H9 (cell line): ENCODE measurements around the gene ARHGAP22. TPM values are rescaled to one million over a fixed set of nuclear protein-coding genes. Genes with fewer than 3 reads are reported as not detected.

ENCODE experiments used
- DNase-seq: peaks from one replicate; pipeline ENCODE4 v3.0.0-alpha.2; 2017
- H2AFZ ChIP-seq: one replicate; pipeline ENCODE4 v1.6.1; 2013; ENCODE audit warnings: mild to moderate bottlenecking, low read length, control low read depth, moderate library complexity
- H2AK5ac ChIP-seq: 2 replicates; pipeline ENCODE4 v1.6.1; 2013; ENCODE audit warnings: low read length, control low read depth, mixed read lengths; ENCODE audit not compliant: insufficient read length
- H2BK120ac ChIP-seq: one replicate; pipeline ENCODE4 v1.6.1; 2013; ENCODE audit warnings: low read depth, mild to moderate bottlenecking, low read length, control low read depth, inconsistent platforms; ENCODE audit not compliant: poor library complexity, severe bottlenecking
- H2BK12ac ChIP-seq: 2 replicates; pipeline ENCODE4 v1.6.1; 2013; ENCODE audit warnings: low read length, control low read depth, mixed read lengths, low read depth; ENCODE audit not compliant: insufficient read length
- H2BK15ac ChIP-seq: 2 replicates; pipeline ENCODE4 v1.6.1; 2013; ENCODE audit warnings: low read depth, low read length, control low read depth
- H2BK20ac ChIP-seq: one replicate; pipeline ENCODE4 v1.6.1; 2013; ENCODE audit warnings: low read depth, mild to moderate bottlenecking, low read length, control low read depth, inconsistent platforms; ENCODE audit not compliant: poor library complexity, severe bottlenecking
- H2BK5ac ChIP-seq: 2 replicates; pipeline ENCODE4 v1.6.1; 2013; ENCODE audit warnings: low read length, control low read depth, mixed read lengths; ENCODE audit not compliant: insufficient read length
- H3K14ac ChIP-seq: 2 replicates; pipeline ENCODE4 v1.6.1; 2013; ENCODE audit warnings: low read length, control low read depth; ENCODE audit not compliant: insufficient read depth
- H3K18ac ChIP-seq: 2 replicates; pipeline ENCODE4 v1.6.1; 2013; ENCODE audit warnings: low read depth, mild to moderate bottlenecking, mixed read lengths, low read length, control low read depth; ENCODE audit not compliant: insufficient read length
- H3K23ac ChIP-seq: 2 replicates; pipeline ENCODE4 v1.6.1; 2013; ENCODE audit warnings: low read length, control low read depth, mixed read lengths, low read depth; ENCODE audit not compliant: insufficient read length
- H3K23me2 ChIP-seq: 2 replicates; pipeline ENCODE4 v1.6.1; 2013; ENCODE audit warnings: low read depth, mild to moderate bottlenecking, mixed read lengths, low read length, control low read depth; ENCODE audit not compliant: insufficient read length, poor library complexity, severe bottlenecking
- H3K27ac ChIP-seq: 2 replicates; pipeline ENCODE4 v1.5.1; 2013; ENCODE audit warnings: low read length, control low read depth, mixed read lengths, low read depth; ENCODE audit not compliant: insufficient read length
- H3K27me3 ChIP-seq: 2 replicates; pipeline ENCODE4 v1.6.1; 2013; ENCODE audit warnings: low read length, control low read depth, inconsistent platforms; ENCODE audit not compliant: insufficient read depth
- H3K4ac ChIP-seq: 2 replicates; pipeline ENCODE4 v1.6.1; 2013; ENCODE audit warnings: low read depth, mild to moderate bottlenecking, control low read depth, inconsistent platforms, low read length, moderate library complexity
- H3K4me1 ChIP-seq: 2 replicates; pipeline ENCODE4 v1.6.1; 2013; ENCODE audit warnings: low read length, control low read depth, inconsistent platforms; ENCODE audit not compliant: insufficient read depth
- H3K4me2 ChIP-seq: 2 replicates; pipeline ENCODE4 v1.6.1; 2013; ENCODE audit warnings: low read length, control low read depth, mixed read lengths; ENCODE audit not compliant: insufficient read length, insufficient read depth
- H3K56ac ChIP-seq: 2 replicates; pipeline ENCODE4 v1.6.1; 2013; ENCODE audit warnings: low read depth, mild to moderate bottlenecking, mixed read lengths, low read length, control low read depth; ENCODE audit not compliant: insufficient read length
- H3K79me1 ChIP-seq: 2 replicates; pipeline ENCODE4 v1.6.1; 2013; ENCODE audit warnings: low read depth, mild to moderate bottlenecking, moderate library complexity, low read length, control low read depth, inconsistent platforms; ENCODE audit not compliant: insufficient read depth, poor library complexity, severe bottlenecking
- H3K79me2 ChIP-seq: 2 replicates; pipeline ENCODE4 v1.6.1; 2013; ENCODE audit warnings: low read length, control low read depth, inconsistent platforms; ENCODE audit not compliant: insufficient read depth
- H3K9ac ChIP-seq: 2 replicates; pipeline ENCODE4 v1.6.1; 2013; ENCODE audit warnings: low read length, control low read depth, mixed read lengths; ENCODE audit not compliant: insufficient read length; ENCODE audit errors: extremely low read depth
- H3K9me3 ChIP-seq: one replicate; pipeline ENCODE4 v1.6.1; 2013; ENCODE audit warnings: low read depth, low read length, inconsistent platforms; ENCODE audit not compliant: control insufficient read depth
- H3T11ph ChIP-seq: one replicate; pipeline ENCODE4 v1.6.1; 2013; ENCODE audit warnings: mild to moderate bottlenecking, low read length, control low read depth, inconsistent platforms
- H4K20me1 ChIP-seq: one replicate; pipeline ENCODE4 v1.6.1; 2013; ENCODE audit not compliant: control insufficient read depth, insufficient read length, insufficient read depth
- H4K5ac ChIP-seq: 2 replicates; pipeline ENCODE4 v1.6.1; 2013; ENCODE audit warnings: low read depth, mild to moderate bottlenecking, mixed read lengths, low read length, control low read depth; ENCODE audit not compliant: insufficient read length
- H4K8ac ChIP-seq: replicated peaks from 2 replicates; pipeline ENCODE4 v1.6.1; 2013; ENCODE audit warnings: low read length, control low read depth, mixed read lengths, low read depth; ENCODE audit not compliant: insufficient read length
- H4K91ac ChIP-seq: 2 replicates; pipeline ENCODE4 v1.6.1; 2013; ENCODE audit warnings: low read depth, mild to moderate bottlenecking, moderate library complexity, mixed read lengths, low read length, control low read depth; ENCODE audit not compliant: insufficient read length
- H3K27ac Mint-ChIP-seq, 3 experiments: 2 replicates in 2 of 3; 3 replicates in 1 of 3; pipeline ENCODE4 v1.8.0; 2020 to 2021; ENCODE audit warnings: mixed read lengths in 3 of 3, mild to moderate bottlenecking in 1 of 3, moderate library complexity in 1 of 3
- H3K27me3 Mint-ChIP-seq: 2 replicates; pipeline ENCODE4 v1.8.0; 2021; ENCODE audit warnings: low read depth, mild to moderate bottlenecking, moderate library complexity, mixed read lengths
- H3K36me3 Mint-ChIP-seq, 3 experiments: 2 replicates in 2 of 3; 3 replicates in 1 of 3; pipeline ENCODE4 v1.8.0; 2020 to 2021; ENCODE audit warnings: low read depth in 3 of 3, mixed read lengths in 3 of 3; ENCODE audit not compliant: insufficient read depth in 1 of 3
- H3K4me1 Mint-ChIP-seq, 2 experiments: 2 replicates each; pipeline ENCODE4 v1.8.0; 2020; ENCODE audit warnings: mixed read lengths in 2 of 2
- H3K4me3 Mint-ChIP-seq, 2 experiments: 2 replicates in 1 of 2; 3 replicates in 1 of 2; pipeline ENCODE4 v1.8.0; 2020 to 2021; ENCODE audit warnings: mild to moderate bottlenecking in 2 of 2, mixed read lengths in 2 of 2, moderate library complexity in 1 of 2
- H3K9me3 Mint-ChIP-seq, 2 experiments: 2 replicates in 1 of 2; 3 replicates in 1 of 2; pipeline ENCODE4 v1.8.0; 2020; ENCODE audit warnings: mild to moderate bottlenecking in 2 of 2, mixed read lengths in 2 of 2, moderate library complexity in 1 of 2
- CTCF ChIP-seq: fragments of 200-600 bp; sonication (generic); conservative IDR thresholded peaks from 3 replicates; pipeline ENCODE4 v1.8.0; 2021; ENCODE audit warnings: antibody characterized with exemption, mild to moderate bottlenecking
- WGBS: extraction: QIAGEN DNeasy Blood & Tissue Kit; methylation state at CpG from one replicate; pipeline ENCODE4 v1.1.7; 2013; ENCODE audit warnings: missing lambda C conversion rate, low lambda C conversion rate, mixed read lengths; ENCODE audit not compliant: insufficient read length; ENCODE audit errors: extremely low coverage; 5-methylcytosine and 5-hydroxymethylcytosine counted together
- total RNA-seq: library from RNA; stranded (reverse); gene quantifications from 2 replicates; pipeline ENCODE4 v1.2.1, GENCODE V29; 2021

Gene ARHGAP22
- total RNA-seq, 1 experiment from 2014 or later = 7.4 TPM

GRCh38 chr10:48439031-48439430, 165.8 kb downstream of the ARHGAP22 start:
- Histone ChIP-seq H4K91ac (no peak overlapping the region), H3K14ac (no peak overlapping the region), H3K9ac (no peak overlapping the region), H3K79me1 (no peaks in the 10 kb centered on the region), H4K20me1 (no peaks in the 10 kb centered on the region), H3K4me2 (no peak overlapping the region), H2BK12ac (no peak overlapping the region), H3K9me3 (no peaks in the 10 kb centered on the region), H2BK5ac (no peak overlapping the region), H2BK20ac (no peak overlapping the region), H4K8ac (no peak overlapping the region), H4K5ac (no peak overlapping the region), H3K18ac (no peak overlapping the region), H3T11ph (no peak overlapping the region), H2AK5ac (no peak overlapping the region), H2BK15ac (no peak overlapping the region), H3K4ac (no peak overlapping the region), H3K23me2 (no peaks in the 10 kb centered on the region), H2AFZ (no peak overlapping the region), H3K27me3 (no peaks in the 10 kb centered on the region), H3K27ac (no peak overlapping the region), H3K23ac (no peak overlapping the region), H2BK120ac (no peak overlapping the region), H3K4me1 (no peaks in the 10 kb centered on the region), H3K79me2 (no peaks in the 10 kb centered on the region), H3K56ac (no peak overlapping the region)
- H3K36me3 Mint-ChIP-seq = peaks cover 0 to 4% (median 0%) of the 10 kb centered on the region in 3 experiments; a peak in 2 of 7 replicates
- no peak overlapping the region for H3K27ac Mint-ChIP-seq
- no CpG with 5 or more reads among the region's 2 CpGs for WGBS
- no peaks in the 10 kb centered on the region for H3K9me3 Mint-ChIP-seq
- no peak for DNase-seq
- no peak overlapping the region for H3K4me3 Mint-ChIP-seq
- H3K4me1 Mint-ChIP-seq = peaks cover 8% of the 10 kb centered on the region in 2 experiments
- H3K27me3 Mint-ChIP-seq = no peaks in the 10 kb centered on the region
- TF ChIP-seq CTCF = no peak
